HepG2 (cell line): ENCODE data around the gene LCN2. TPM values are rescaled to one million over a fixed set of nuclear protein-coding genes. Genes with fewer than 3 reads are reported as not detected.
A peak's percentile ranks its signal among the peaks of the same experiment; 100 is the strongest.

Source experiments
- EZH2 ChIP-seq: conservative IDR thresholded peaks from 2 replicates; pipeline ENCODE4 v1.6.1; 2012; ENCODE audit warnings: mild to moderate bottlenecking, low read depth, low read length, moderate library complexity
- HNF4A ChIP-seq: sonication (generic); formaldehyde crosslinking; IDR thresholded peaks from 2 replicates; pipeline ENCODE4 v1.4.0; 2020; ENCODE audit warnings: missing genetic modification reagents
- KAT8 ChIP-seq: IDR thresholded peaks from 2 replicates; pipeline ENCODE4 v1.6.1; 2016; ENCODE audit warnings: missing genetic modification reagents, missing compliant biosample characterization
- LCORL ChIP-seq, 2 experiments: fragments of 450-650 bp in 1 of 2; sonication (generic) in 1 of 2; formaldehyde crosslinking in 1 of 2; IDR thresholded peaks; 2 replicates each; pipeline versions ENCODE4 v1.5.0 to v1.6.1; 2017 to 2020; ENCODE audit warnings: antibody characterized with exemption in 1 of 2, missing genetic modification reagents in 1 of 2
- MYC ChIP-seq: sonication (generic); formaldehyde crosslinking; IDR thresholded peaks from 2 replicates; pipeline ENCODE4 v1.9.0; 2021; ENCODE audit warnings: missing genetic modification reagents, borderline replicate concordance
- RBM22 ChIP-seq: fragments of 200-400 bp; formaldehyde crosslinking; optimal IDR thresholded peaks from 2 replicates; pipeline ENCODE3; 2017; ENCODE audit warnings: mild to moderate bottlenecking, low read length, moderate library complexity
- RFX1 ChIP-seq: fragments of 450-650 bp; IDR thresholded peaks from 2 replicates; pipeline ENCODE4 v1.6.1; 2017
- SIX4 ChIP-seq: sonication (generic); formaldehyde crosslinking; IDR thresholded peaks from 2 replicates; pipeline ENCODE4 v1.4.0; 2020; ENCODE audit warnings: missing genetic modification reagents
- ZBTB21 ChIP-seq: sonication (generic); formaldehyde crosslinking; IDR thresholded peaks from 2 replicates; pipeline ENCODE4 v1.4.0; 2020; ENCODE audit warnings: missing genetic modification reagents
- ZFP36L2 ChIP-seq: sonication (generic); formaldehyde crosslinking; IDR thresholded peaks from 2 replicates; pipeline ENCODE4 v1.4.0; 2020; ENCODE audit warnings: missing genetic modification reagents
- ZMYM4 ChIP-seq: sonication (generic); formaldehyde crosslinking; IDR thresholded peaks from 2 replicates; pipeline ENCODE4 v1.8.1; 2023; ENCODE audit warnings: mild to moderate bottlenecking, missing genetic modification reagents
- ZSCAN31 ChIP-seq: sonication (generic); formaldehyde crosslinking; IDR thresholded peaks from 2 replicates; pipeline ENCODE4 v1.5.0; 2020; ENCODE audit warnings: low read depth, mild to moderate bottlenecking, missing genetic modification reagents
- polyA plus RNA-seq, 8 experiments: library from polyadenylated mRNA; depleted of rRNA in 3 of 8; stranded (reverse) in 7 of 8; unstranded in 1 of 8; fragments of >200 nt; fragmentation: Illumina TruSeq in 4 of 8; extraction: Trizol in 4 of 8; gene quantifications; 2 replicates each; pipeline versions ENCODE4 v1.2.1 to v1.2.3, GENCODE V29; 2011 to 2016; ENCODE audit warnings: low read depth in 4 of 8, missing spikeins in 1 of 8, mixed read lengths in 1 of 8; ENCODE audit not compliant: insufficient read depth in 1 of 8
- total RNA-seq, 5 experiments: library from RNA; depleted of rRNA; stranded (reverse); fragments of >200 nt; fragmentation: Illumina TruSeq; extraction: Trizol; gene quantifications; 2 replicates each; pipeline ENCODE4 v1.2.3, GENCODE V29; 2016; ENCODE audit warnings: low read depth in 1 of 5
- TF ChIP-seq, protein P1 (sequence below): sonication (generic); formaldehyde crosslinking; IDR thresholded peaks from 2 replicates; pipeline ENCODE4 v1.8.1; 2023; ENCODE audit warnings: missing genetic modification reagents, inconsistent platforms, borderline replicate concordance
- TF ChIP-seq, protein P2 (sequence below): IDR thresholded peaks from 2 replicates; pipeline ENCODE4 v1.6.1; 2018; ENCODE audit warnings: missing genetic modification reagents, mild to moderate bottlenecking, missing compliant biosample characterization
- TF ChIP-seq, protein P3 (sequence below): IDR thresholded peaks from 2 replicates; pipeline ENCODE4 v1.6.1; 2012; ENCODE audit warnings: low read length, improper control_type of control experiment

LCN2 gene
- total and polyA plus RNA-seq, 2 of the 13 experiments (the other 11 are each of a cell fraction or from before 2014, with no cell fraction given): 0.38 to 1.4 TPM

DNA sequence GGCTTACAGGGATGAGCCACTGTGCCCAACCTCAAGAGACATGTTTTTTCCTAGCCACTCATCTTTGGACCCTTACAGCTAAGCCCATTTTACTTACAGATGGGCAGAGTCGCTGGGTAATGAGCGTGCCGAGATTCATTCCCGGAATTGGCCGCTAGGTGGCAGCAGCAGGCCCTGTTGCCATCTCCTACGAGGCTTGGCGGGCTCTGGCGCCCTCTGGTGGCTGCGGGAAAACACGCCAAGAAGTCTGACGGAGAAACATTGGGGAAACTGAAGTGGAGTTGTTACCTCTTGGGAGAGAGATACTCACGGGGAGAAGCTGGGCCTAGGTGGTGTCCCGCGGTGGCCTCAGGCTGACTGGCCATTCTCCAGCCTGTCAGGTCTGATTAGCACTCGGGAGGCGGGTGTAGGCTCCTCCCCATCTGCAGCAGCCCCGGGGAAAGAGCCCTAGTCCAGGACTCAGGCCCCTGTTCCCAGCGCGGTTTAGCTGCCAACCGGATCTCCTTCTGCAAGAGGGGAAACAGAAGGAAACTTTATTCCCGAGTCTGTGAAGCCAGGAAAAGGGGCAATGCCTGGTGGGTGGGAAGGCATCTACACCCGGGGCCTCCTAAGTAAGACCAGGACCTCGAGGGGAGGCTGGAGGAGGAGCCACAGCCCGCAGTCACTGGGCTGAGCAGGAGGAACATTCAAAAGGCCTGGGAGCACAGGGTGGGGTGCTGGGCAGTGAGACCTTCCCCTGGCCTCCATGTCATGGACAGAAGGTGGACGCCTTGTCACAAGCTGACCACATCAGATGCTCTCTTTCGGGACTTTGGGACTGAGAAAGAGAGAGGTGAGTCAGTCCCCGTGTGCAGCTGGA lies 31.4 kb upstream of the LCN2 start (continued):
- TF ChIP-seq, protein P1, sequence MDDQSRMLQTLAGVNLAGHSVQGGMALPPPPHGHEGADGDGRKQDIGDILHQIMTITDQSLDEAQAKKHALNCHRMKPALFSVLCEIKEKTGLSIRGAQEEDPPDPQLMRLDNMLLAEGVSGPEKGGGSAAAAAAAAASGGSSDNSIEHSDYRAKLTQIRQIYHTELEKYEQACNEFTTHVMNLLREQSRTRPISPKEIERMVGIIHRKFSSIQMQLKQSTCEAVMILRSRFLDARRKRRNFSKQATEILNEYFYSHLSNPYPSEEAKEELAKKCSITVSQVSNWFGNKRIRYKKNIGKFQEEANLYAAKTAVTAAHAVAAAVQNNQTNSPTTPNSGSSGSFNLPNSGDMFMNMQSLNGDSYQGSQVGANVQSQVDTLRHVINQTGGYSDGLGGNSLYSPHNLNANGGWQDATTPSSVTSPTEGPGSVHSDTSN (CRISPR knock-in tag): no peak
- TF ChIP-seq SIX4 (CRISPR knock-in tag) (no peak), RFX1 (no peak), EZH2 (no peak), ZBTB21 (CRISPR knock-in tag) (no peak), KAT8 (CRISPR knock-in tag) (peak; percentile 54), HNF4A (CRISPR knock-in tag) (peak; percentile 85), ZSCAN31 (0 out of 2 replicates have a peak, but pooled peaks have one; percentile 25), MYC (no peak), ZFP36L2 (CRISPR knock-in tag) (no peak), LCORL (IDR thresholded peaks at IDR 0.05) (no peak), LCORL (CRISPR knock-in tag; IDR thresholded peaks at IDR 0.05) (peak; percentile 77), RBM22 (no peak), ZMYM4 (CRISPR knock-in tag) (peak; percentile 72)
- TF ChIP-seq, protein P2, sequence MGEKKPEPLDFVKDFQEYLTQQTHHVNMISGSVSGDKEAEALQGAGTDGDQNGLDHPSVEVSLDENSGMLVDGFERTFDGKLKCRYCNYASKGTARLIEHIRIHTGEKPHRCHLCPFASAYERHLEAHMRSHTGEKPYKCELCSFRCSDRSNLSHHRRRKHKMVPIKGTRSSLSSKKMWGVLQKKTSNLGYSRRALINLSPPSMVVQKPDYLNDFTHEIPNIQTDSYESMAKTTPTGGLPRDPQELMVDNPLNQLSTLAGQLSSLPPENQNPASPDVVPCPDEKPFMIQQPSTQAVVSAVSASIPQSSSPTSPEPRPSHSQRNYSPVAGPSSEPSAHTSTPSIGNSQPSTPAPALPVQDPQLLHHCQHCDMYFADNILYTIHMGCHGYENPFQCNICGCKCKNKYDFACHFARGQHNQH (CRISPR knock-in tag): peak; percentile 77
- TF ChIP-seq, protein P3, sequence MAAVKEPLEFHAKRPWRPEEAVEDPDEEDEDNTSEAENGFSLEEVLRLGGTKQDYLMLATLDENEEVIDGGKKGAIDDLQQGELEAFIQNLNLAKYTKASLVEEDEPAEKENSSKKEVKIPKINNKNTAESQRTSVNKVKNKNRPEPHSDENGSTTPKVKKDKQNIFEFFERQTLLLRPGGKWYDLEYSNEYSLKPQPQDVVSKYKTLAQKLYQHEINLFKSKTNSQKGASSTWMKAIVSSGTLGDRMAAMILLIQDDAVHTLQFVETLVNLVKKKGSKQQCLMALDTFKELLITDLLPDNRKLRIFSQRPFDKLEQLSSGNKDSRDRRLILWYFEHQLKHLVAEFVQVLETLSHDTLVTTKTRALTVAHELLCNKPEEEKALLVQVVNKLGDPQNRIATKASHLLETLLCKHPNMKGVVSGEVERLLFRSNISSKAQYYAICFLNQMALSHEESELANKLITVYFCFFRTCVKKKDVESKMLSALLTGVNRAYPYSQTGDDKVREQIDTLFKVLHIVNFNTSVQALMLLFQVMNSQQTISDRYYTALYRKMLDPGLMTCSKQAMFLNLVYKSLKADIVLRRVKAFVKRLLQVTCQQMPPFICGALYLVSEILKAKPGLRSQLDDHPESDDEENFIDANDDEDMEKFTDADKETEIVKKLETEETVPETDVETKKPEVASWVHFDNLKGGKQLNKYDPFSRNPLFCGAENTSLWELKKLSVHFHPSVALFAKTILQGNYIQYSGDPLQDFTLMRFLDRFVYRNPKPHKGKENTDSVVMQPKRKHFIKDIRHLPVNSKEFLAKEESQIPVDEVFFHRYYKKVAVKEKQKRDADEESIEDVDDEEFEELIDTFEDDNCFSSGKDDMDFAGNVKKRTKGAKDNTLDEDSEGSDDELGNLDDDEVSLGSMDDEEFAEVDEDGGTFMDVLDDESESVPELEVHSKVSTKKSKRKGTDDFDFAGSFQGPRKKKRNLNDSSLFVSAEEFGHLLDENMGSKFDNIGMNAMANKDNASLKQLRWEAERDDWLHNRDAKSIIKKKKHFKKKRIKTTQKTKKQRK: no peak
